ENCODE measurements around the gene PYY.

PYY gene

GRCh38 chr17:43952351-43952723 lies 1.4 kb downstream of the PYY start:
- Histone ChIP-seq H3K9me3 (ENCODE audit: control insufficient read depth, low read length) (no peaks in the 10 kb centered on the region), H3K9ac (ENCODE audit: low read length) (no peak overlapping the region), H3K27ac (ENCODE audit: low read length, poor library complexity, severe bottlenecking) (no peak overlapping the region), H3K36me3 (ENCODE audit: control insufficient read depth in 1 of 2, insufficient read depth in 2 of 2, low read depth in 1 of 2, low read length in 2 of 2) (peaks cover 0 to 7% of the 10 kb centered on the region in 2 experiments), H3K18ac (ENCODE audit: low read depth in 1 of 2, low read length in 2 of 2) (no peak overlapping the region), H2BK120ac (ENCODE audit: low read depth, low read length) (no peak overlapping the region), H3K79me1 (replicated peaks; ENCODE audit: low read length, poor library complexity, severe bottlenecking) (no peaks in the 10 kb centered on the region), H3K4me1 (ENCODE audit: control insufficient read depth, insufficient read depth, low read depth, low read length) (peaks cover 11% of the 10 kb centered on the region), H2BK12ac (ENCODE audit: low read length in 2 of 2) (no peak overlapping the region), H3K4me2 (ENCODE audit: low read length, poor library complexity, severe bottlenecking) (no peak overlapping the region), H2BK5ac (ENCODE audit: low read depth, low read length, poor library complexity, severe bottlenecking) (no peak overlapping the region), H2AFZ (ENCODE audit: low read depth, low read length) (no peak overlapping the region), H3K14ac (ENCODE audit: low read length in 2 of 2) (no peak overlapping the region), H3K23ac (ENCODE audit: low read length in 2 of 2) (no peak overlapping the region), H2BK15ac (ENCODE audit: low read depth, poor library complexity, severe bottlenecking) (no peak overlapping the region), H3K27me3 (ENCODE audit: control insufficient read depth in 1 of 2, insufficient read depth in 1 of 2, low read length in 2 of 2) (peaks cover 59 to 69% of the 10 kb centered on the region in 2 experiments), H2AK5ac (ENCODE audit: low read length, severe bottlenecking) (no peak overlapping the region), H4K91ac (ENCODE audit: low read length) (no peak overlapping the region), H3K4ac (ENCODE audit: low read depth in 1 of 2, low read length in 2 of 2) (no peak overlapping the region), H3K4me3 (ENCODE audit: insufficient read depth in 1 of 2, low read depth in 1 of 2, low read length in 2 of 2) (peak overlapping the region in 1 of 2 experiments; percentile 6), H4K8ac (ENCODE audit: low read length) (no peak overlapping the region)
- 1% methylated on average over 14 of the region's 19 CpGs for WGBS
- peak; percentile 23 for DNase-seq

GRCh38 chr17:43951750-43952149 lies 2.0 kb downstream of the PYY start:
- H3K27me3 ChIP-seq (ENCODE audit: control insufficient read depth in 1 of 2, insufficient read depth in 1 of 2, low read length in 2 of 2): peaks cover 59 to 69% of the 10 kb centered on the region in 2 experiments
- no peak overlapping the region for H4K91ac ChIP-seq (ENCODE audit: low read length)
- H3K9ac ChIP-seq (ENCODE audit: low read length): no peak overlapping the region
- H3K4me1 ChIP-seq (ENCODE audit: control insufficient read depth, insufficient read depth, low read depth, low read length): peaks cover 11% of the 10 kb centered on the region
- no peak overlapping the region for H3K4me2 ChIP-seq (ENCODE audit: low read length, poor library complexity, severe bottlenecking)
- no peaks in the 10 kb centered on the region for H3K9me3 ChIP-seq (ENCODE audit: control insufficient read depth, low read length)
- H2BK15ac ChIP-seq (ENCODE audit: low read depth, poor library complexity, severe bottlenecking): no peak overlapping the region
- no peak overlapping the region for H3K23ac ChIP-seq (ENCODE audit: low read length in 2 of 2)
- H3K14ac ChIP-seq (ENCODE audit: low read length in 2 of 2): no peak overlapping the region
- peaks cover 0 to 7% of the 10 kb centered on the region in 2 experiments for H3K36me3 ChIP-seq (ENCODE audit: control insufficient read depth in 1 of 2, insufficient read depth in 2 of 2, low read depth in 1 of 2, low read length in 2 of 2)
- DNase-seq: no peak
- 59% methylated on average over 4 of the region's 4 CpGs for WGBS
- H2BK120ac ChIP-seq (ENCODE audit: low read depth, low read length): no peak overlapping the region
- no peak overlapping the region for H2BK12ac ChIP-seq (ENCODE audit: low read length in 2 of 2)
- no peak overlapping the region for H2AFZ ChIP-seq (ENCODE audit: low read depth, low read length)
- H3K4me3 ChIP-seq (ENCODE audit: insufficient read depth in 1 of 2, low read depth in 1 of 2, low read length in 2 of 2): no peak overlapping the region
- no peak overlapping the region for H3K18ac ChIP-seq (ENCODE audit: low read depth in 1 of 2, low read length in 2 of 2)
- no peak overlapping the region for H4K8ac ChIP-seq (ENCODE audit: low read length)
- no peak overlapping the region for H3K27ac ChIP-seq (ENCODE audit: low read length, poor library complexity, severe bottlenecking)
- no peaks in the 10 kb centered on the region for H3K79me1 ChIP-seq (replicated peaks; ENCODE audit: low read length, poor library complexity, severe bottlenecking)
- no peak overlapping the region for H3K4ac ChIP-seq (ENCODE audit: low read depth in 1 of 2, low read length in 2 of 2)
- no peak overlapping the region for H2AK5ac ChIP-seq (ENCODE audit: low read length, severe bottlenecking)
- H2BK5ac ChIP-seq (ENCODE audit: low read depth, low read length, poor library complexity, severe bottlenecking): no peak overlapping the region

GRCh38 chr17:43950554-43950953 lies 3.2 kb downstream of the PYY start:
- H4K91ac ChIP-seq (ENCODE audit: low read length): peak overlapping the region; percentile 20
- no peak overlapping the region for H3K4me2 ChIP-seq (ENCODE audit: low read length, poor library complexity, severe bottlenecking)
- H3K9ac ChIP-seq (ENCODE audit: low read length): no peak overlapping the region
- H3K27ac ChIP-seq (ENCODE audit: low read length, poor library complexity, severe bottlenecking): no peak overlapping the region
- H2BK120ac ChIP-seq (ENCODE audit: low read depth, low read length): no peak overlapping the region
- WGBS: 100% methylated on average over 1 of the region's 2 CpGs
- no peak overlapping the region for H2BK12ac ChIP-seq (ENCODE audit: low read length in 2 of 2)
- H3K23ac ChIP-seq (ENCODE audit: low read length in 2 of 2): no peak overlapping the region
- no peaks in the 10 kb centered on the region for H3K79me1 ChIP-seq (replicated peaks; ENCODE audit: low read length, poor library complexity, severe bottlenecking)
- peaks cover 0 to 7% of the 10 kb centered on the region in 2 experiments for H3K36me3 ChIP-seq (ENCODE audit: control insufficient read depth in 1 of 2, insufficient read depth in 2 of 2, low read depth in 1 of 2, low read length in 2 of 2)
- no peak overlapping the region for H3K4me3 ChIP-seq (ENCODE audit: insufficient read depth in 1 of 2, low read depth in 1 of 2, low read length in 2 of 2)
- H3K14ac ChIP-seq (ENCODE audit: low read length in 2 of 2): no peak overlapping the region
- H4K8ac ChIP-seq (ENCODE audit: low read length): no peak overlapping the region
- no peaks in the 10 kb centered on the region for H3K9me3 ChIP-seq (ENCODE audit: control insufficient read depth, low read length)
- no peak overlapping the region for H2BK5ac ChIP-seq (ENCODE audit: low read depth, low read length, poor library complexity, severe bottlenecking)
- no peak for DNase-seq
- no peak overlapping the region for H3K4ac ChIP-seq (ENCODE audit: low read depth in 1 of 2, low read length in 2 of 2)
- H2BK15ac ChIP-seq (ENCODE audit: low read depth, poor library complexity, severe bottlenecking): no peak overlapping the region
- H3K27me3 ChIP-seq (ENCODE audit: control insufficient read depth in 1 of 2, insufficient read depth in 1 of 2, low read length in 2 of 2): peaks cover 56 to 61% of the 10 kb centered on the region in 2 experiments
- peaks cover 11% of the 10 kb centered on the region for H3K4me1 ChIP-seq (ENCODE audit: control insufficient read depth, insufficient read depth, low read depth, low read length)
- no peak overlapping the region for H3K18ac ChIP-seq (ENCODE audit: low read depth in 1 of 2, low read length in 2 of 2)
- H2AFZ ChIP-seq (ENCODE audit: low read depth, low read length): no peak overlapping the region
- H2AK5ac ChIP-seq (ENCODE audit: low read length, severe bottlenecking): no peak overlapping the region

- Histone ChIP-seq H3K36me3 (ENCODE audit: control insufficient read depth in 1 of 2, insufficient read depth in 2 of 2, low read depth in 1 of 2, low read length in 2 of 2) (peaks cover 0 to 7% of the 10 kb centered on the region in 2 experiments), H2BK12ac (ENCODE audit: low read length in 2 of 2) (no peak overlapping the region), H3K4me3 (ENCODE audit: insufficient read depth in 1 of 2, low read depth in 1 of 2, low read length in 2 of 2) (no peak overlapping the region), H2BK120ac (ENCODE audit: low read depth, low read length) (no peak overlapping the region), H2AFZ (ENCODE audit: low read depth, low read length) (no peak overlapping the region), H3K9me3 (ENCODE audit: control insufficient read depth, low read length) (no peaks in the 10 kb centered on the region), H3K4me2 (ENCODE audit: low read length, poor library complexity, severe bottlenecking) (no peak overlapping the region), H3K4me1 (ENCODE audit: control insufficient read depth, insufficient read depth, low read depth, low read length) (peaks cover 11% of the 10 kb centered on the region), H3K9ac (ENCODE audit: low read length) (no peak overlapping the region), H3K14ac (ENCODE audit: low read length in 2 of 2) (no peak overlapping the region), H3K18ac (ENCODE audit: low read depth in 1 of 2, low read length in 2 of 2) (no peak overlapping the region), H4K91ac (ENCODE audit: low read length) (no peak overlapping the region), H3K79me1 (replicated peaks; ENCODE audit: low read length, poor library complexity, severe bottlenecking) (no peaks in the 10 kb centered on the region), H3K27ac (ENCODE audit: low read length, poor library complexity, severe bottlenecking) (no peak overlapping the region), H2BK15ac (ENCODE audit: low read depth, poor library complexity, severe bottlenecking) (no peak overlapping the region), H3K4ac (ENCODE audit: low read depth in 1 of 2, low read length in 2 of 2) (no peak overlapping the region), H2AK5ac (ENCODE audit: low read length, severe bottlenecking) (no peak overlapping the region), H3K23ac (ENCODE audit: low read length in 2 of 2) (peak overlapping the region in 1 of 2 experiments; percentile 51), H2BK5ac (ENCODE audit: low read depth, low read length, poor library complexity, severe bottlenecking) (no peak overlapping the region), H3K27me3 (ENCODE audit: control insufficient read depth in 1 of 2, insufficient read depth in 1 of 2, low read length in 2 of 2) (peaks cover 49 to 53% of the 10 kb centered on the region in 2 experiments), H4K8ac (ENCODE audit: low read length) (no peak overlapping the region)
- WGBS: 62% methylated on average over 4 of the region's 4 CpGs
- DNase-seq: no peak
These were observed 4.0 kb downstream of the PYY start for GRCh38 chr17:43949781-43950180.
